AG10803 (cell line): ENCODE data around the gene SERINC1.

Experiments used
- DNase-seq: peaks from one replicate; pipeline ENCODE4 v3.0.0; 2010; ENCODE audit warnings: low read depth
- H3K4me3 ChIP-seq: 2 replicates; pipeline ENCODE4 v1.5.1; 2011; ENCODE audit warnings: mild to moderate bottlenecking, low read length, control low read depth
- CTCF ChIP-seq: conservative IDR thresholded peaks from 2 replicates; pipeline ENCODE4 v1.5.1; 2011; ENCODE audit warnings: mild to moderate bottlenecking, low read length, control low read depth, inconsistent platforms

The SERINC1 gene

GRCh38 chr6:122404444-122404843, 67.2 kb downstream of the SERINC1 start:
- H3K4me3 ChIP-seq, result no peak overlapping the region
- no peak for DNase-seq
- no peak for TF ChIP-seq CTCF

- TF ChIP-seq CTCF, result no peak
- H3K4me3 ChIP-seq, result no peak overlapping the region
- DNase-seq, result no peak
Observed at GRCh38 chr6:122401104-122401503, 70.5 kb downstream of the SERINC1 start.

- TF ChIP-seq CTCF, result no peak
- no peak for DNase-seq
- H3K4me3 ChIP-seq, result peak overlapping the region; percentile 96
Observed at GRCh38 chr6:122400462-122401089, 71.0 kb downstream of the SERINC1 start.

- H3K4me3 ChIP-seq, result peak overlapping the region; percentile 96
- peak; percentile 8 for DNase-seq
- no peak for TF ChIP-seq CTCF
Observed at GRCh38 chr6:122400121-122400450, 71.5 kb downstream of the SERINC1 start.

GRCh38 chr6:122399348-122400120, 72.1 kb downstream of the SERINC1 start, which contains the start of gene HSF2:
Gene HSF2 (plus strand): TSS chr6:122399652. CDS start chr6:122399738, 86 bp downstream.
- peak; percentile 41 for TF ChIP-seq CTCF
- H3K4me3 ChIP-seq, result peak within 1 kb of the TSS; percentile 96
- peak; percentile 99 for DNase-seq

GRCh38 chr6:122399055-122399347, 72.6 kb downstream of the SERINC1 start:
- H3K4me3 ChIP-seq, result peak overlapping the region; percentile 40
- TF ChIP-seq CTCF, result no peak
- DNase-seq, result no peak

GRCh38 chr6:122394016-122394415, 77.6 kb downstream of the SERINC1 start:
- no peak for DNase-seq
- TF ChIP-seq CTCF, result no peak
- H3K4me3 ChIP-seq, result no peak overlapping the region
